NCI-H1930 (cell line): Measurements from ENCODE around the gene INSR.

Experiments
- DNase-seq, 2 experiments: peaks; one replicate each; lab custom pipeline; 2025; lab: John Stamatoyannopoulos, UW

INSR gene

GRCh38 chr19:7140137-7140536 is 154.1 kb downstream of the INSR start:
- DNase-seq, result no peak

GRCh38 chr19:7139095-7139494 is 155.1 kb downstream of the INSR start:
- DNase-seq, result no peak

- DNase-seq, result no peak
Measured at GRCh38 chr19:7138402-7138801, 155.8 kb downstream of the INSR start.

GRCh38 chr19:7137120-7137519 is 157.1 kb downstream of the INSR start:
- DNase-seq, result no peak

GRCh38 chr19:7132054-7132453 is 162.2 kb downstream of the INSR start:
- no peak for DNase-seq

GRCh38 chr19:7130043-7130442 is 164.2 kb downstream of the INSR start:
- no peak for DNase-seq

- DNase-seq, result no peak
Measured at GRCh38 chr19:7126132-7126531, 168.1 kb downstream of the INSR start.

GRCh38 chr19:7125221-7125620 is 169.0 kb downstream of the INSR start:
- no peak for DNase-seq

GRCh38 chr19:7124782-7125181 is 169.4 kb downstream of the INSR start:
- no peak for DNase-seq

GRCh38 chr19:7122701-7123100 is 171.5 kb downstream of the INSR start:
- no peak for DNase-seq

- DNase-seq, result no peak
Measured at GRCh38 chr19:7120499-7120898, 173.7 kb downstream of the INSR start.

- DNase-seq, result no peak
Measured at GRCh38 chr19:7119582-7119981, 174.6 kb downstream of the INSR start.

- no peak for DNase-seq
Measured at GRCh38 chr19:7117248-7117647, 177.0 kb downstream of the INSR start.

GRCh38 chr19:7115721-7116120 is 178.5 kb downstream of the INSR start:
- no peak for DNase-seq

- no peak for DNase-seq
Measured at GRCh38 chr19:7113233-7113632, 181.0 kb downstream of the INSR start.

GRCh38 chr19:7112675-7113074 is 181.5 kb downstream of the INSR start:
- no peak for DNase-seq

- no peak for DNase-seq
Measured at GRCh38 chr19:7109678-7110289, 184.4 kb downstream of the INSR start.

GRCh38 chr19:7106711-7107657 is 187.2 kb downstream of the INSR start:
- DNase-seq, result no peak

- no peak for DNase-seq
Measured at GRCh38 chr19:7104747-7105447, 189.3 kb downstream of the INSR start.

GRCh38 chr19:7101498-7102253 is 192.5 kb downstream of the INSR start:
- DNase-seq, result no peak

GRCh38 chr19:7099597-7099921 is 194.7 kb downstream of the INSR start:
- DNase-seq, result no peak
